Retina (tissue), 1 donor: ENCODE results near the gene HSD3B1.
"Not testable (repeated sequence)": the region's sequence is repeated elsewhere in the genome, so short reads cannot be mapped to it uniquely, and the experiment has no call there.

Source experiments
- DNase-seq: peaks from one replicate; pipeline ENCODE4 v3.0.0-alpha.2; 2016

The HSD3B1 gene

GRCh38 chr1:119492763-119493162 lies 14.2 kb upstream of the HSD3B1 start:
- DNase-seq, result no peak

DNA sequence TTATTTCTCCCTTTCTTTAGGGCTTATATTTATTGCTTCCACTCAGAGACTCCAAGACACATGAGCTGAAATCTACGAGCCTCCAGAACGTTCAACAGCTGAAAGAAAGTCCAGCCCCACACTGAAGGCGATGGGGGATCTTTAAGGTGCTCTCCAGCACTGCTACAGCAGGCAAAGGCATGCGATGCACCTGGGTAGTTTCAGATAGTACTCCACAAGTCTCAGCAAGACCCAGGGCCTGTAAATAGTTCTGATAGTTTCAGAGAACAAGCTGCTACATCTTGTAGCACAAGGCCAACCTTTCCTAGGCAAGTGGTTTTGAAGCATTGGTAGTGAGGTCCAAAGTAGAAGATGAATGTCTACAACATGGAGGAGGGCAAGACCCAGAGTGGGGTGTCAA lies 2.2 kb upstream of the HSD3B1 start:
- no peak for DNase-seq

DNA sequence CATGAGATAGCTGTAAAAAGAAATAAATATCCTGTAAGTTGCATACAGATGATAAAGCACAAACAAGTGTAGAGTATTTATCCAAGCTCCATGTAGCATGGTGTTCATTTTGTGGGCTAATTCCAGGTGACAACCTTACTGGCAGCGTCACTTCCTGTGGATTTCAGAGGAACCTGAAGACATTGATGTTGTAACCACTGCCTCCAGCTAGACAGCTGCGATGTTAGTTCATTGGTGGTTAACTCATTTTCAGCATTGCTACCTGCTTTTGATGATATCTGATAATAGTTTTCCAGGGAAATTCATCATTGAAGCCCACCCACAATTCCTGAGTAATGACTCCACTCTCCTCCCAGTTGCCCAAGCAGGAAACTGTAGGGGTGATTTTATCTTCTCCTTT lies 3.0 kb downstream of the HSD3B1 start:
- DNase-seq, result no peak

DNA sequence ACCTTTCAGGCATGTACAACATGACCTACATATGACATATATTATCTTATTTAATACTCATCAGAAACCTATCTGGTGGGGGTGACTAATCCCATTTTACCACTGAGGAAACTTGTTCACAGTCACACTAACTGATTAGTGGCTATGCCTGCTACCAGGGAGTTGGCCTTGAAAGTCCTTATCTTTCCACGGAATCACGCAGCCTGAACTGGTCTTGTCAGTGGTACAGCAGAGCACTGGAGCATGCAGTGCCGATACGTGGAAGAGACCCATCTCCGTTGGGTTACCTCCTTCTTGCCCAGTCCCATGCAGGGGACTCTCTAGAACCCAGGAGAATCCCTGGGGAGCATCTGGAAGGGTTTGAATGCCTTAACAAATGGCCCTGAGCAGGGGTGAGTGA lies 8.2 kb downstream of the HSD3B1 start:
- no peak for DNase-seq

DNA sequence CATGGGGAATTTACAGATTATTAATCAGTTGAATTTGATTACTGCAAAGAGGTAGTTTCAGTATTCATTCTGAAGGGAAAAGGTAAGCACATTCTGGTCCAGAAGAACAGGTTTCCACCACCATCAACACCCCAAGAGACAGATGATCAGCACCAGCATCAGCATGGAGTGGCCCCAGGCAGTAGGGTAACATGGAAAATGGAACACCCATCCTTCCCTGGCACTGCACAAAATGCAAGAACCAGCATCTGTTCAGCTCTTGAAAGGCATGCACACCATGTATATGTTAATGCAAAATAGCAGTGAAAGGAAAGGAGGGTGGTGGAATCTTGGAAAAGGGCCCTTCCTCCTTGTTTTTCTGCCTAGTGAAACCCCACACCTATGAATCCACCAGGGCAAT lies 9.2 kb downstream of the HSD3B1 start:
- no peak for DNase-seq

DNA sequence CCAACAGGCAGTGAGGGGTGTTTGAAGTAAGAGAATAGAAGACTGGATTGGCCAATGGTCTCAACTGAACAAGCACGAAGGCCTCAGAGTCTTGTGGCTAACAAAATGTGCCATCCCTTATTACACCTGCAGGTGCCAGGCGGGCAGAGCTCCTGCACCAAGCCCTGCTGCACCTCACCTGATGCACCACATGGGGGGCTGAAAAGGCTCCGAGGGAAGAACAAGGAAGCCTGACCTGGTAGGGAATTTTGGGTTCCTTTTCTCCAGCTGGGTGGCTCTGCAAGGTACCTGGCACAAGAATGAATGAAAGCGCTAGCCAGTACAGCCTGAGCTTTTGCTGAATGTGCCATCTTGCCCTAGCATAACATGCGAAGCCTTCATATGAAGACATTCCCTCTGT lies 9.7 kb downstream of the HSD3B1 start:
- no peak for DNase-seq

DNA sequence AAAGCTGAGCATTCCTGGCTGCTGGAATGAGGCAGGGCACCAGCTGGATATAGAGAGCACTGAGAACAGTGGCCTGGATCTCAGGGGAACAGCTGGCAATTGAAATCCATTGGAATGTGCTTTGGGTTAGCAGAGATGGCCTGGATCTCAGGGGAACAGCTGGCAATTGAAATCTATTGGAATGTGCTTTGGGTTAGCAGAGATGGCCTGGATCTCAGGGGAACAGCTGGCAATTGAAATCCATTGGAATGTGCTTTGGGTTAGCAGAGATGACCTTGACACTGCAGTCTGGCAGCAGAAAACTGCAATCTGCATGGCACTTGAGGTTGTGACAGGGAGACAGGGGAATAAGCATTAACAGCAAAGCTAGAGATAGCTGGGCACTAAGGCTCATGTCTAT lies 10.7 kb downstream of the HSD3B1 start:
- not testable (repeated sequence) for DNase-seq

GRCh38 chr1:119531606-119532323 lies 24.8 kb downstream of the HSD3B1 start:
- DNase-seq, result no peak

GRCh38 chr1:119532324-119532910 lies 25.4 kb downstream of the HSD3B1 start:
- DNase-seq, result no peak

DNA sequence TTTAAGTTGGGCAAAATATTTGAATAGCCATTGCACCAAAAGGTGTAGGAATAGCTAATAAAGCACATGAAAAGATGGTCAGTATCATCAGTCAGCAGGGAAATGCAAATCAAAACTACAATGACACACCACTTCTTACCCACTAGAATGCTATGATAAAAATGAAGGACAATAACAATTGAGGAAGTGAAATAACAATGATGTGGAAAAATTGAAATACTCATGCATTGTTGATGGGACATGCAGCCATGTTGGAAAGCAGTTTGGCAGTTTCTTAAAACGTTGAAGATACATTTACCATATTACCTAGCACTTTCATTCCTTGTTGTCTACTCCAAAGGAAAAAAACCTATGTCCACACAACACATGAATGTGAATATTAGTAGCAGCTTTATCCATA lies 28.4 kb downstream of the HSD3B1 start:
- DNase-seq, result no peak

DNA sequence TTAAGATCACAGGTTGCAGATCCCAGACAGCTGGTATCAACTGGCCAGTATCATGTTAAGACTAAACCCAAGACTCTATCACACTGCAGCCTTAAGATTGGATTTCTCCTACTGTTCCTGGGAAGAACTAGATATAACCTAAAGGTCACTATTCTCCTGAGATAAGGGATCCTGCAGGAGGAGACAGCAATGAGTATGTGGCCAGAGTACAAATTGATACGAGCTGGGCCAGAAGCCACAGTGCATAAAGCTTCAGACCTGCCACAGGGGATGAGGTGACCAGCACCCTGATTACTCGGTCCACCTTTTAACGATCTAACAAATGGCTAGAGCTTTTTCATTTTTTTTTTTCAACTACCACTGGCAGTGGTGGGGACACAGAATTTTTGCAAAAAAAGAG lies 31.0 kb downstream of the HSD3B1 start:
- DNase-seq, result no peak

DNA sequence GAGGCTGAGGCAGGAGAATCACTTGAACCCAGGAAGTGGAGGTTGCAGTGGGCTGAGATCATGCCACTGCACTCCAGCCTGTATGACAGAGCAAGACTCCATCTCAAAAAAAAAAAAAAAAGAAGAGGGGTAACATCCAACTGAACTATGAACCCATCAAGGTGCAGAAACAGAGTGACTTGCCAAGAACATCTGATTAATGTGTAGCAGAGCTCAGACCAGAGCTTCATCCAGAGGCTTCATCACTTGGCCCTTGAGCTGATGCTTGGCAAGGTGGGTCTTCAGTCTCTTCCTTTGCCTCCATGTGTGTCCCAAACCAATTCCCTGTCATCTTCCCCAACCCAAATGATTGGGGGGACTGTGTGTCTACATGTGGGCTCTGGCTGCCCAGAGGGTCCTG lies 32.6 kb downstream of the HSD3B1 start:
- no peak for DNase-seq

DNA sequence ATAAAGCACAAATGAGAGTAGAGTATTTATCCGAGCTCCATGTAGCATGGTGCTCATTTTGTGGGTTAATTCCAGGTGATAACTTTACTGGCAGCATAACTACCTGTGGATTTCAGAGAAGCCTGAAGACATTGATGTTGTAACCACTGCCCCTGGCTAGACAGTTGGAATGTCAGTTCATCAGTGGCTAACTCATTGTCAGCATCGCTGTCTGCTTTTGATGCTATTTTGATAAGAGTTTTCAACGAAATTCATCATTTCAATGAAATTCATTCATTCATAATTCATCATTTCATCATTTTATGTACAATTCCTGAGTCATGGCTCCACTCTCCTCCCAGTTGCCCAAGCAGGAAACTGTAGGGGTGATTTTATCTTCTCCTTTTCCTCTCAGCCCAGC lies 34.4 kb downstream of the HSD3B1 start:
- no peak for DNase-seq

DNA sequence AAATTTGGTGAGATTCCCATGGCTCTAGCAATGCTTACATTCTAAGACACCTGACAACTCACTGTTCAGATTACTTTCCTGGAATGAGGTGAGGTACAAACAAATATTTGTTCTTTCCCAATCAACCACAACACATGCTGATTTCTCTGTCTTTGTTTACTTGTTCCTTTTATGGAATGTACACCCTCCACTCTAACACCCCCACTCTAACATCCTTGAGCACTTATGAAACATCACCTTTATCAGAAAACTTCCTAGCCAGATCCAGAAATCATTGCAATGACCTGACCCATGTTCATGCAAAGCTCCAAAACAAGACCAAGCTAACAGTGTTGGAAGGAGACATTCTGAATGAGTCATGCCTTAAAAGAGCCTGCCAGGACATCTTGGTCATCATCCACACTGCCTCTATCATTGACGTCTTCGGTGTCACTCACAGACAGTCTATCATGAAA lies 35.5 kb downstream of the HSD3B1 start:
- DNase-seq, result no peak

DNA sequence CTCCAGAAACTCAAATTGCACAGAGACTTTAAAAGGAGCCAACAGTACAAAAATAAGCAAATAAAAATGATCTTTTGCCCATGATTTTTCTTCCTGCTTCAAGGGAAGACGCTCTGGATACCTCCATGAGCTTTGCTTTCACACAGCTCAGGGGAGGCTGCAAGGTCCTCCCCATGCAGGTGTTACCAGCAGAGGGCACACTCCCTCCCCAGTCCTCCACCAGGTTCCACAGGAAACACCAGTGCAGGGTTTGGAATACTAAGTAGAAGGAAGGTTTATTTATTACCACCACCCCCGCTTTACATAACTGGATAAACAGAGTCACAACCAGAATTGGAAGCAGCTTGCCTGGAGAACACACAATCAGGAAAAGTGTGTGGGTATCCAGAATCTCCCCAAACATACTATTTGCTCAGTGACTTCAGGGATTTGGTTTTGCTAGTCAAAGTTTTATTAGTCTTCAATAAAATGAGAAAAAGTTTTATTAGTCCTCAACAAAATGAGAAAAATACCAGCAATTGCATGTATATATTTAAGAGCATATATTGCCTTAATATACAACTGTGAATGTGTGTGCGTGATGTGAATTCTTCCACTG lies 37.3 kb downstream of the HSD3B1 start:
- no peak for DNase-seq

DNA sequence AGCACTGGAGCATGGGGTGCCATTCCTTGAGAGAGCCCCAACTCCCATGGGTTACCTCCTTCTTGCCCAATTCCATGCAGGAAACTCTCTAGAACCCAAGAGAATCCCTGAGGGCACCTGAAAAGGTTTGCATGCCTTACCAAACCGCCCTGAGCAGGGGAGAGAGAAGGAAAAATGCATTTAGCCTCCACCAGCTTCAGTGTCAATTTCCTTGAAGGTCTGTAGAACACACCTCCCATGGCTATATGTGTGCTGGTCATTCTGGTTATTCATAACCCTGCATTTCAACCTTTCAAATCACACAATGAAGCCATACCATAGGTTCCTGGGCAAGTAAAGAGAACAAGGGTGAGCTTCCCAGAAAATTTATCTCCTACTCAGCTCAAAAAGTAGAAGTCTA lies 39.6 kb downstream of the HSD3B1 start:
- no peak for DNase-seq

DNA sequence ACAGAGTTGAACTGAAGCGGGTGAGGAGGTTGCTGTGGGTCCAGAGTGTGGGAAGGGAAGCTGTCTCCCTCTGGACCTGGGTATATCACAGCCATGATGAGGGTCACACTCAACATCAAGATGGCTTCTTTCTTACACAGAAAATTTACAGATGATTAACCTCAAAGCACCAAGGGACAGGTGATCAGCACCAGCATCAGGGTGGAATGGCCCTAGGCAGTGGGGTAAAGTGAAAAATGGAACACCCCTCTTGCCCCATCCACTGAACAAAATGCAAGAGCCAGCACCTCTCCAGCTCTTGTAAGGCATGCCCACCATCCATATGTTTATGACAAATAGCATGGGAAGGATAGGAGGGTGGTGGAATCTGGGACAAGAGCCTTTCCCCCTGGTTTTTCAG lies 40.3 kb downstream of the HSD3B1 start:
- no peak for DNase-seq

DNA sequence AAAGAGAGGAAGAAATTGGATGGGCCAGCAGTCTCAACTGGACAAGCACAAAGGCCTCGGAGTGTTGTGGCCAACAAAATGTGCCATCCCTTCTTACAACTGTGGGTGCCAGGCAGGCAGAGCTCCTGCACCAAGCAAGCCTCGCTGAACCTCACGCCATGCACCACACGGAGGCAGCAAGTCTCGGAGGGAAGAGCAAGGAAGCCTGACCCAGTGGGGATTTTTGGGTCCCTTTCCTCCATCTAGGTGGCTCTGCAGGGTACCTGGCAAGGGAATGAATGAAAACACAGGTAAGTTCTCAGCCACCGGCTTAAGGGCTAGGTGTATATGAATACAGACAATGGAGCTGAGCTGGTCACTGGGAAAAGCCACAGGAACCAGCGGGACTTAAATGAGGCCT lies 40.8 kb downstream of the HSD3B1 start:
- DNase-seq, result no peak

DNA sequence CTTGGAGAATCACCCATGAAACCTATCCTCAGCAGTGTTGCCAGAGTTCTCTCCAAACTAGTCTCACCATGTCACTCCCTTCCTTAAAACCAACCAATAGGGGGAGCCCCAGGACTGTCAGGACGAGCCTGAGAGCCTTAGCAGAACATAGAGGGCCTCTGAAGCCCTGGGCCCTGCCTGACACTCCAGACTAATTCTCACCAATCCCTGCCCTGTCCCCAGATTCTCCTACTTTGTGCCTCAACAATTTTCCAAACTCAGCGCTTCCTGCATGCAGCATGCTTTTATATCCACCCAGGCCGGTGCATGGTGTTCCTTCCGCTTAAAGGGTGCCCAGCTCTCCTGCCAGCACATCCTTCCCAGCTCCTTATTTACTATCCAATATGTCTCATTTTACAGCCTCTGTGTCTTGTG lies 42.7 kb downstream of the HSD3B1 start:
- DNase-seq, result peak; percentile 13

- DNase-seq, result no peak
Measured at GRCh38 chr1:119550381-119550780, 43.4 kb downstream of the HSD3B1 start.

DNA sequence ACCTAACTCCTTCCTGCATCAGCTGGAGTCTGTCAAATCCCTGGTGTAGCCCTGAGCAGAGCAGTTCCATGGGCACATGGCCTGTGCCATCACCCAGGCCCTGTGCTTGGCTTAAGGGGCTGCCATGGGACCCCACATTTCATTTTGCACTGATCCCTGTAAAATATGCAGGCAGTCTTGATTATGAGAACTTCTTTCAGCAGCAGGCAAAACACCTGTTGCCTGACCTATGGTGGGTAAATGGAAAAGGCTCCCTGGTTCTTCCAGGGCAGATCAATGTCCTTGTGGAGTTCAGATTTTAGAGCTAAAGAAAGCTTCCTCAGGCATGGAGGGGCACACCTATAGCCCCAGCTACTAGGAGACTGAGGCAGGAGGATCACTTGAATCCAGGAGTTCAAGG lies 44.2 kb downstream of the HSD3B1 start:
- DNase-seq, result no peak

GRCh38 chr1:119552656-119553055 lies 45.6 kb downstream of the HSD3B1 start:
- not testable (repeated sequence) for DNase-seq

- DNase-seq, result not testable (repeated sequence)
Measured at GRCh38 chr1:119553302-119554071, 46.5 kb downstream of the HSD3B1 start.

GRCh38 chr1:119554183-119554582 lies 47.2 kb downstream of the HSD3B1 start:
- DNase-seq, result no peak
